HEK293T (cell line): ENCODE data around the gene OR5K1.

ENCODE experiments used
- CTCF ChIA-PET: fragments of 350-600 bp; formaldehyde crosslinking; extraction: SDS; loops from one replicate; lab custom pipeline; 2021; ENCODE audit warnings: antibody characterized with exemption, inconsistent platforms; lab: Yijun Ruan, JAX
- POLR2A ChIA-PET: fragments of 350-600 bp; formaldehyde crosslinking; extraction: SDS; loops from one replicate; lab custom pipeline; 2020; ENCODE audit warnings: antibody characterized with exemption, inconsistent platforms; lab: Yijun Ruan, JAX
- DNase-seq: peaks from one replicate; pipeline ENCODE4 v3.0.0; 2012; ENCODE audit warnings: mixed read lengths; ENCODE audit errors: extremely low spot score
- ARNT ChIP-seq: fragments of 450-650 bp; IDR thresholded peaks from 2 replicates; pipeline ENCODE4 v1.6.1; 2017; ENCODE audit warnings: mild to moderate bottlenecking
- BHLHE40 ChIP-seq: fragments of 450-650 bp; IDR thresholded peaks from 2 replicates; pipeline ENCODE4 v1.6.1; 2016; ENCODE audit warnings: mild to moderate bottlenecking, moderate library complexity, borderline replicate concordance
- CTBP1 ChIP-seq: fragments of 450-650 bp; IDR thresholded peaks from 2 replicates; pipeline ENCODE4 v1.6.1; 2016; ENCODE audit warnings: borderline replicate concordance
- ELF4 ChIP-seq: fragments of 450-650 bp; IDR thresholded peaks from 2 replicates; pipeline ENCODE4 v1.6.1; 2017; ENCODE audit warnings: antibody characterized with exemption
- FOXA1 ChIP-seq: fragments of 450-650 bp; IDR thresholded peaks from 2 replicates; pipeline ENCODE4 v1.6.1; 2016; ENCODE audit warnings: mild to moderate bottlenecking
- FOXK2 ChIP-seq: fragments of 450-650 bp; IDR thresholded peaks from 2 replicates; pipeline ENCODE4 v1.6.1; 2016; ENCODE audit warnings: mild to moderate bottlenecking
- FOXM1 ChIP-seq: fragments of 450-650 bp; IDR thresholded peaks from 2 replicates; pipeline ENCODE4 v1.6.1; 2017; ENCODE audit warnings: mild to moderate bottlenecking, borderline replicate concordance
- HDGF ChIP-seq: fragments of 450-650 bp; IDR thresholded peaks from 2 replicates; pipeline ENCODE4 v1.6.1; 2017; ENCODE audit warnings: antibody characterized with exemption, borderline replicate concordance
- L3MBTL2 ChIP-seq: fragments of 450-650 bp; conservative IDR thresholded peaks from 2 replicates; pipeline ENCODE4 v1.6.1; 2016; ENCODE audit warnings: mild to moderate bottlenecking
- LEF1 ChIP-seq: fragments of 450-650 bp; IDR thresholded peaks from 2 replicates; pipeline ENCODE4 v1.6.1; 2017; ENCODE audit warnings: mild to moderate bottlenecking, borderline replicate concordance
- NFRKB ChIP-seq: fragments of 450-650 bp; IDR thresholded peaks from 2 replicates; pipeline ENCODE4 v1.6.1; 2016; ENCODE audit warnings: mild to moderate bottlenecking, moderate library complexity
- SP1 ChIP-seq: fragments of 450-650 bp; IDR thresholded peaks from 2 replicates; pipeline ENCODE4 v1.6.1; 2017
- SUZ12 ChIP-seq: fragments of 450-650 bp; IDR thresholded peaks from 2 replicates; pipeline ENCODE4 v1.6.1; 2016; ENCODE audit warnings: mild to moderate bottlenecking
- TARDBP ChIP-seq: fragments of 450-650 bp; IDR thresholded peaks from 2 replicates; pipeline ENCODE4 v1.6.1; 2016
- ZNF384 ChIP-seq: fragments of 450-650 bp; IDR thresholded peaks from 2 replicates; pipeline ENCODE4 v1.6.1; 2016
- TF ChIP-seq, protein P1 (sequence below): fragments of 450-650 bp; IDR thresholded peaks from 2 replicates; pipeline ENCODE4 v1.6.1; 2016

Gene OR5K1

GRCh38 chr3:98508582-98508981 lies 45.6 kb downstream of the OR5K1 start:
- ChIA-PET POLR2A (no interaction called here), CTCF (no interaction called here)
- DNase-seq: no peak
- no peak for TF ChIP-seq ARNT
- no peak for TF ChIP-seq ZNF384
- no peak for TF ChIP-seq SUZ12
- TF ChIP-seq LEF1: no peak
- TF ChIP-seq FOXA1: no peak
- TF ChIP-seq NFRKB: no peak
- TF ChIP-seq L3MBTL2: no peak
- TF ChIP-seq BHLHE40: no peak
- no peak for TF ChIP-seq FOXK2
- TF ChIP-seq SP1: no peak
- TF ChIP-seq, protein P1, sequence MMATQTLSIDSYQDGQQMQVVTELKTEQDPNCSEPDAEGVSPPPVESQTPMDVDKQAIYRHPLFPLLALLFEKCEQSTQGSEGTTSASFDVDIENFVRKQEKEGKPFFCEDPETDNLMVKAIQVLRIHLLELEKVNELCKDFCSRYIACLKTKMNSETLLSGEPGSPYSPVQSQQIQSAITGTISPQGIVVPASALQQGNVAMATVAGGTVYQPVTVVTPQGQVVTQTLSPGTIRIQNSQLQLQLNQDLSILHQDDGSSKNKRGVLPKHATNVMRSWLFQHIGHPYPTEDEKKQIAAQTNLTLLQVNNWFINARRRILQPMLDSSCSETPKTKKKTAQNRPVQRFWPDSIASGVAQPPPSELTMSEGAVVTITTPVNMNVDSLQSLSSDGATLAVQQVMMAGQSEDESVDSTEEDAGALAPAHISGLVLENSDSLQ: no peak
- no peak for TF ChIP-seq FOXM1
- TF ChIP-seq HDGF: no peak
- TF ChIP-seq ELF4: no peak
- no peak for TF ChIP-seq TARDBP
- TF ChIP-seq CTBP1: no peak

GRCh38 chr3:98512576-98512975 lies 49.6 kb downstream of the OR5K1 start:
- CTCF ChIA-PET: no interaction called here
- POLR2A ChIA-PET: no interaction called here

GRCh38 chr3:98513091-98513511 lies 50.1 kb downstream of the OR5K1 start:
- ChIA-PET CTCF (no interaction called here), POLR2A (no interaction called here)
- TF ChIP-seq FOXA1: no peak
- no peak for TF ChIP-seq NFRKB
- TF ChIP-seq, protein P1: no peak
- TF ChIP-seq LEF1: no peak
- no peak for TF ChIP-seq SUZ12
- TF ChIP-seq ELF4: no peak
- no peak for TF ChIP-seq L3MBTL2
- no peak for TF ChIP-seq SP1
- no peak for TF ChIP-seq ZNF384
- TF ChIP-seq HDGF: no peak
- TF ChIP-seq BHLHE40: no peak
- no peak for TF ChIP-seq TARDBP
- TF ChIP-seq FOXM1: no peak
- TF ChIP-seq ARNT: no peak
- no peak for TF ChIP-seq FOXK2
- no peak for TF ChIP-seq CTBP1
- DNase-seq: no peak

More at GRCh38 chr3:98512576-98512975, 49.6 kb downstream of the OR5K1 start:
- TF ChIP-seq ZNF384 (no peak), L3MBTL2 (no peak), LEF1 (no peak), SP1 (no peak), FOXM1 (no peak), FOXA1 (no peak), NFRKB (no peak), TARDBP (no peak), SUZ12 (no peak), CTBP1 (no peak), FOXK2 (no peak), BHLHE40 (no peak), ARNT (no peak), HDGF (no peak), ELF4 (no peak)
- TF ChIP-seq, protein P1: no peak
- DNase-seq: no peak

DNA sequence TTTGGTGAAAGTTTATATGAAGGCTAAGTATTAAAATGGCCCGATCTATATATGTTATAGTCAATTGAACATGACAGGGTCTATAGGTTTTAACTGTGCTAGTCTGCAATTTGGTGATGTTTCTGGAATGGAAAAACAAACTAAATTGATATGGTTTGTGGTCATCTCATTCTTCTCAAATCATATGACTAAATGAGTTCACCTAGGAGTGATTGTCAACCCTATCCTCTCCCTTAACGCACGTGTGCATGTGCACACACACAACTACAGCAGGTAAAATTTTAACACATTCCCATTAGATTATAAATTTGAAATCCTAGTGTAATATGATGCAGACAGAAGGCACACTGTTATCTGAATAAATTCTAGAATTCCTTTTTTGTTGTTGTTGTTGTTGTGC lies 50.7 kb downstream of the OR5K1 start:
- DNase-seq: no peak
- no peak for TF ChIP-seq TARDBP
- no peak for TF ChIP-seq ARNT
- TF ChIP-seq FOXA1: no peak
- no peak for TF ChIP-seq FOXK2
- no peak for TF ChIP-seq SP1
- no peak for TF ChIP-seq FOXM1
- TF ChIP-seq L3MBTL2: no peak
- ChIA-PET POLR2A (no interaction called here), CTCF (no interaction called here)

- POLR2A ChIA-PET: no interaction called here
- no peak for DNase-seq
- no peak for TF ChIP-seq CTBP1
- no peak for TF ChIP-seq HDGF
- TF ChIP-seq BHLHE40: no peak
- no peak for TF ChIP-seq SP1
- CTCF ChIA-PET: no interaction called here
Observed at GRCh38 chr3:98514948-98515347, 51.9 kb downstream of the OR5K1 start.

- CTCF ChIA-PET: no interaction called here
- no peak for DNase-seq
- POLR2A ChIA-PET: no interaction called here
- no peak for TF ChIP-seq L3MBTL2
- TF ChIP-seq ELF4: no peak
- TF ChIP-seq FOXM1: no peak
- no peak for TF ChIP-seq NFRKB
- TF ChIP-seq CTBP1: no peak
- no peak for TF ChIP-seq FOXK2
- TF ChIP-seq, protein P1: no peak
- no peak for TF ChIP-seq HDGF
- no peak for TF ChIP-seq SUZ12
- no peak for TF ChIP-seq FOXA1
- no peak for TF ChIP-seq SP1
- no peak for TF ChIP-seq LEF1
- TF ChIP-seq TARDBP: no peak
- TF ChIP-seq ARNT: no peak
- no peak for TF ChIP-seq BHLHE40
- no peak for TF ChIP-seq ZNF384
Observed at GRCh38 chr3:98518816-98519215, 55.8 kb downstream of the OR5K1 start.
